ENCODE data around the gene CGNL1.

The CGNL1 gene

GRCh38 chr15:57533448-57533799 lies 157.1 kb downstream of the CGNL1 start:
- TF ChIP-seq CTCF (IDR thresholded peaks at IDR 0.05; ENCODE audit: extremely low read depth, insufficient read depth, missing control alignments), result no peak
- in situ Hi-C loops (cut with MboI; ENCODE audit: low pct_unique_long_range_greater_than_20kb, low sequenced_read_pairs, unreplicated experiment), result loop anchor here (10.0 to 25.0 kb wide), 3 partner anchors 189 to 1046 kb away; no protein-coding TSS in a partner anchor

GRCh38 chr15:57534281-57534680 lies 158.0 kb downstream of the CGNL1 start:
- no peak for TF ChIP-seq CTCF (IDR thresholded peaks at IDR 0.05; ENCODE audit: extremely low read depth, insufficient read depth, missing control alignments)
- no peak for DNase-seq (ENCODE audit: low spot score)
- in situ Hi-C loops (cut with MboI; ENCODE audit: low pct_unique_long_range_greater_than_20kb, low sequenced_read_pairs, unreplicated experiment), result loop anchor here (10.0 to 25.0 kb wide), 3 partner anchors 189 to 1047 kb away; no protein-coding TSS in a partner anchor

More at GRCh38 chr15:57533448-57533799, 157.1 kb downstream of the CGNL1 start:
- DNase-seq (ENCODE audit: low spot score), result no peak

- TF ChIP-seq CTCF (IDR thresholded peaks at IDR 0.05; ENCODE audit: extremely low read depth, insufficient read depth, missing control alignments), result no peak
- in situ Hi-C loops (cut with MboI; ENCODE audit: low pct_unique_long_range_greater_than_20kb, low sequenced_read_pairs, unreplicated experiment), result loop anchor here (10.0 to 25.0 kb wide), 3 partner anchors 192 to 1050 kb away; no protein-coding TSS in a partner anchor
- no peak for DNase-seq (ENCODE audit: low spot score)
These were observed 160.8 kb downstream of the CGNL1 start for GRCh38 chr15:57537072-57537471.

- in situ Hi-C loops (cut with MboI; ENCODE audit: low pct_unique_long_range_greater_than_20kb, low sequenced_read_pairs, unreplicated experiment), result loop anchor here (10.0 to 25.0 kb wide), 3 partner anchors 193 to 1050 kb away; no protein-coding TSS in a partner anchor
- no peak for DNase-seq (ENCODE audit: low spot score)
- TF ChIP-seq CTCF (IDR thresholded peaks at IDR 0.05; ENCODE audit: extremely low read depth, insufficient read depth, missing control alignments), result no peak
These were observed 161.4 kb downstream of the CGNL1 start for GRCh38 chr15:57537488-57538264.

GRCh38 chr15:57538265-57538529 lies 161.9 kb downstream of the CGNL1 start:
- no peak for TF ChIP-seq CTCF (IDR thresholded peaks at IDR 0.05; ENCODE audit: extremely low read depth, insufficient read depth, missing control alignments)
- DNase-seq (ENCODE audit: low spot score), result no peak
- in situ Hi-C loops (cut with MboI; ENCODE audit: low pct_unique_long_range_greater_than_20kb, low sequenced_read_pairs, unreplicated experiment), result loop anchor here (10.0 to 25.0 kb wide), 3 partner anchors 193 to 1051 kb away; no protein-coding TSS in a partner anchor

- in situ Hi-C loops (cut with MboI; ENCODE audit: low pct_unique_long_range_greater_than_20kb, low sequenced_read_pairs, unreplicated experiment), result loop anchor here (10.0 to 25.0 kb wide), 3 partner anchors 194 to 1052 kb away; no protein-coding TSS in a partner anchor
- no peak for DNase-seq (ENCODE audit: low spot score)
- no peak for TF ChIP-seq CTCF (IDR thresholded peaks at IDR 0.05; ENCODE audit: extremely low read depth, insufficient read depth, missing control alignments)
These were observed 162.5 kb downstream of the CGNL1 start for GRCh38 chr15:57538821-57539220.
